Gastroesophageal sphincter (tissue), 3 donors: ENCODE measurements around the gene HYCC2.

ENCODE experiments used
- CTCF ChIP-seq, 4 experiments: fragments of 200-600 bp in 2 of 4; fragments of 450-650 bp in 2 of 4; sonication (generic) in 1 of 4; IDR thresholded peaks; one replicate each; pipeline ENCODE4 v1.5.1; 2017 to 2019; ENCODE audit warnings: antibody characterized with exemption in 4 of 4, mild to moderate bottlenecking in 2 of 4, moderate library complexity in 2 of 4
- POLR2A ChIP-seq, 2 donors: fragments of 450-650 bp; IDR thresholded peaks; one replicate each; pipeline ENCODE4 v1.6.1; 2017; ENCODE audit warnings: antibody characterized with exemption in 2 of 2, mild to moderate bottlenecking in 2 of 2, moderate library complexity in 1 of 2
- POLR2AphosphoS5 ChIP-seq: sonication (generic); formaldehyde crosslinking; IDR thresholded peaks from one replicate; pipeline ENCODE4 v1.6.1; 2017; ENCODE audit warnings: antibody characterized with exemption

GRCh38 chr2:201093573-201093972, 22.1 kb upstream of the HYCC2 start:
- TF ChIP-seq CTCF (IDR thresholded peaks at IDR 0.05): no peak
- no peak for TF ChIP-seq POLR2A (IDR thresholded peaks at IDR 0.05)
- TF ChIP-seq POLR2AphosphoS5: no peak
